Esophagus squamous epithelium (tissue), 5 donors: Measurements from ENCODE around the gene MAP2K3. TPM values are rescaled to one million over a fixed set of nuclear protein-coding genes. Genes with fewer than 3 reads are reported as not detected.

Experiments
- DNase-seq: peaks from one replicate; lab custom pipeline; 2025; lab: John Stamatoyannopoulos, UW
- H3K27ac ChIP-seq, 4 donors: fragments of 200-600 bp; sonication (generic); one replicate each; pipeline ENCODE4 v1.5.1; 2016 to 2019; ENCODE audit warnings: mild to moderate bottlenecking in 1 of 4
- H3K27me3 ChIP-seq, 4 donors: fragments of 200-600 bp; sonication (generic); 1 replicate in 3 of 4; 2 replicates in 1 of 4; pipeline versions ENCODE4 v1.5.1 to v1.6.0; 2017 to 2021; ENCODE audit warnings: antibody characterized with exemption in 1 of 4
- H3K36me3 ChIP-seq, 3 donors: fragments of 200-600 bp; sonication (generic); one replicate each; pipeline ENCODE4 v1.5.1; 2016 to 2019
- H3K4me1 ChIP-seq, 3 donors: fragments of 200-600 bp; sonication (generic); one replicate each; pipeline ENCODE4 v1.5.1; 2017 to 2019
- H3K4me3 ChIP-seq, 4 donors: fragments of 200-600 bp; sonication (generic); 1 replicate in 3 of 4; 2 replicates in 1 of 4; pipeline ENCODE4 v1.5.1; 2016 to 2019; ENCODE audit warnings: mild to moderate bottlenecking in 2 of 4, moderate library complexity in 1 of 4
- H3K9me3 ChIP-seq, 3 donors: fragments of 200-600 bp; sonication (generic); one replicate each; pipeline ENCODE4 v1.5.1; 2016 to 2019
- CTCF ChIP-seq, 6 experiments: fragments of 450-650 bp in 4 of 6; fragments of 200-600 bp in 2 of 6; sonication (generic) in 2 of 6; IDR thresholded peaks; one replicate each; pipeline ENCODE4 v1.5.1; 2016 to 2019; ENCODE audit warnings: antibody characterized with exemption in 6 of 6, mild to moderate bottlenecking in 4 of 6, moderate library complexity in 4 of 6
- POLR2A ChIP-seq, 4 donors: fragments of 450-650 bp; IDR thresholded peaks; one replicate each; pipeline ENCODE4 v1.6.1; 2017; ENCODE audit warnings: antibody characterized with exemption in 4 of 4, mild to moderate bottlenecking in 4 of 4, moderate library complexity in 3 of 4
- WGBS, 2 donors: methylation state at CpG; one replicate each; pipeline ENCODE4 v1.1.5; 2018; 5-methylcytosine and 5-hydroxymethylcytosine counted together
- intact Hi-C: fragments of 100-400 bp; cut with DNase I; formaldehyde crosslinking; loops from one replicate; pipeline ENCODE4 v1.15.0; 2022
- total RNA-seq, 4 donors: library from RNA; depleted of rRNA; stranded (reverse); fragments of >200 nt; gene quantifications; one replicate each; pipeline ENCODE4 v1.1.0, GENCODE V29; 2016
- donor health status: DM: yes; HTN: yes; CAD: no.

MAP2K3 gene
- total RNA-seq, 4 donors from 2014 or later, result 24.1 to 53.6 (median 38.4) TPM

GRCh38 chr17:21354796-21355385, 70.4 kb downstream of the MAP2K3 start:
- intact Hi-C loops, result no loop called here
- Histone ChIP-seq H3K4me1 (no peaks in the 10 kb centered on the region), H3K27ac (no peak overlapping the region), H3K4me3 (no peak overlapping the region), H3K27me3 (no peaks in the 10 kb centered on the region), H3K36me3 (no peaks in the 10 kb centered on the region), H3K9me3 (no peaks in the 10 kb centered on the region)
- TF ChIP-seq POLR2A (IDR thresholded peaks at IDR 0.05), result no peak
- no peak for TF ChIP-seq CTCF (IDR thresholded peaks at IDR 0.05)
- WGBS, 2 donors, result 81 to 90% methylated on average over 12 of the region's 13 CpGs
- no peak for DNase-seq

- no peaks in the 10 kb centered on the region for H3K9me3 ChIP-seq
- 77% methylated on average over 11 of the region's 12 CpGs; no CpG with 5 or more reads in 1 of the 2 donors for WGBS, 2 donors
- DNase-seq, result no peak
- intact Hi-C loops, result no loop called here
- H3K27ac ChIP-seq, result no peak overlapping the region
- H3K4me1 ChIP-seq, result no peaks in the 10 kb centered on the region
- H3K4me3 ChIP-seq, result no peak overlapping the region
- H3K36me3 ChIP-seq, result no peaks in the 10 kb centered on the region
- no peaks in the 10 kb centered on the region for H3K27me3 ChIP-seq
- TF ChIP-seq POLR2A (IDR thresholded peaks at IDR 0.05) (no peak), CTCF (IDR thresholded peaks at IDR 0.05) (no peak)
These were observed 71.1 kb downstream of the MAP2K3 start for GRCh38 chr17:21355586-21355985.

- H3K27me3 ChIP-seq, result no peaks in the 10 kb centered on the region
- DNase-seq, result no peak
- H3K36me3 ChIP-seq, result no peaks in the 10 kb centered on the region
- H3K4me3 ChIP-seq, result no peak overlapping the region
- H3K9me3 ChIP-seq, result no peaks in the 10 kb centered on the region
- H3K4me1 ChIP-seq, result no peaks in the 10 kb centered on the region
- TF ChIP-seq POLR2A (IDR thresholded peaks at IDR 0.05), result no peak
- TF ChIP-seq CTCF (IDR thresholded peaks at IDR 0.05), result no peak
- WGBS, 2 donors, result 90 to 91% methylated on average over 2 of the region's 2 CpGs
- intact Hi-C loops, result no loop called here
- H3K27ac ChIP-seq, result no peak overlapping the region
These were observed 72.1 kb downstream of the MAP2K3 start for GRCh38 chr17:21356537-21357127.

- 55 to 63% methylated on average over 4 of the region's 5 CpGs for WGBS, 2 donors
- Histone ChIP-seq H3K4me3 (no peak overlapping the region), H3K9me3 (no peaks in the 10 kb centered on the region), H3K27me3 (no peaks in the 10 kb centered on the region), H3K4me1 (no peaks in the 10 kb centered on the region), H3K27ac (no peak overlapping the region), H3K36me3 (no peaks in the 10 kb centered on the region)
- intact Hi-C loops, result no loop called here
- DNase-seq, result no peak
- TF ChIP-seq CTCF (IDR thresholded peaks at IDR 0.05) (no peak), POLR2A (IDR thresholded peaks at IDR 0.05) (no peak)
These were observed 72.8 kb downstream of the MAP2K3 start for GRCh38 chr17:21357281-21357680.

- Histone ChIP-seq H3K27me3 (no peaks in the 10 kb centered on the region), H3K9me3 (no peaks in the 10 kb centered on the region), H3K36me3 (no peaks in the 10 kb centered on the region), H3K27ac (no peak overlapping the region), H3K4me3 (no peak overlapping the region), H3K4me1 (no peaks in the 10 kb centered on the region)
- no peak for TF ChIP-seq POLR2A (IDR thresholded peaks at IDR 0.05)
- TF ChIP-seq CTCF (IDR thresholded peaks at IDR 0.05), result no peak
- DNase-seq, result no peak
- intact Hi-C loops, result no loop called here
- WGBS, 2 donors, result 48 to 65% methylated on average over 5 to 8 of the region's 10 CpGs
These were observed 73.5 kb downstream of the MAP2K3 start for GRCh38 chr17:21357696-21358656.
